ENCODE data around the gene HMGCLL1.

- TF ChIP-seq POLR2A (IDR thresholded peaks at IDR 0.05; ENCODE audit: low read depth, low read length) (no peak), TAF1 (IDR thresholded peaks at IDR 0.05; ENCODE audit: borderline replicate concordance, low read depth, low read length) (no peak), POLR2AphosphoS5 (IDR thresholded peaks at IDR 0.05; ENCODE audit: low read depth, low read length) (no peak)
These were observed 181.0 kb downstream of the HMGCLL1 start for GRCh38 chr6:55397986-55398385.
